Subcutaneous adipose tissue (tissue), 4 donors: ENCODE results near the gene HTT. TPM values are rescaled to one million over a fixed set of nuclear protein-coding genes. Genes with fewer than 3 reads are reported as not detected.

Source experiments
- CTCF ChIP-seq: fragments of 450-650 bp; IDR thresholded peaks from one replicate; pipeline ENCODE4 v1.5.1; 2016; ENCODE audit warnings: low read depth, mild to moderate bottlenecking, control low read depth, antibody characterized with exemption, moderate library complexity
- total RNA-seq, 4 donors: library from RNA; depleted of rRNA; stranded (reverse); fragments of >200 nt; gene quantifications; one replicate each; pipeline ENCODE4 v1.1.0, GENCODE V29; 2016

Gene HTT
- total RNA-seq, 4 donors from 2014 or later, result 48.2 to 79.3 (median 72.1) TPM

DNA sequence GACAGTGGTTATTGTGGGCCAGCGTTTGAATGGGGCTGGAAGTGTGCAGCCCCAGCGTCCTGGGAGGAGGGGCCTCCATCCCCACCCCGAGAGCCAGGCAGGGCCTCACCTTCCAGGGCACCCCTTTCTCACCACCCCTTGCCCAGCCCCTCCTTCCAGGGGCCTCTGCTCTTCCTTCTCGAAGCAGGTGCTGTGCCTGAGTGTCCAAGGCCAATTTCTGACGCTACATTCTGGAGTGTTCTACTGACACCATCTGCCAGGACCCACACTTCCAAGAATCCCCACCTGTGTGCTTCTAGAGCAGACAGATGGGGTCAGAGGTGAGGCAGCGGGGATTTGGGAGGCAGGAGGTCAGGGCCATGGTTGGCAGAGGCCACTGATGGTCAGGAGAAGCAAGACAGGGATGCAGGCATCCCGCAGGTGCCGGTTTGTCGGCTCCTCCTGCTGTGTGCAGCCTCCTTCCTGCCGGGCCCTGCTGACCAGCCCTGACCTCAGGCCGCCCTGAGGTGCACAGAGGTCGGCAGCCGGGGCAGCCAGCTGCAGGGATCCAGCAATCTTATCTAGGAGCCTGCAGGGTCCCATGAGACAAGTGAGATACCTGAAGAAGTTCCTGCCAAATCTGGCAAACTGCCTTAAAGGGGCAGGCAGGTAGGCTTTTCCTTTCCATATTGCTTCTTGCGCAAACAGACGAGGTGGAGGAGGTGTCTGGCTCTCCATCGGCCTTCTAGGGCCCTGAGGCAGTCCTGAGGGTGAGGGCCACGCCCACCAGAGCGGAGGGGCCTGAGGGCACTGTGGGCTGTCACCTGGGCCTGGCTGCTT lies 193.3 kb downstream of the HTT start:
- TF ChIP-seq CTCF, result no peak

GRCh38 chr4:3268395-3269104 lies 194.1 kb downstream of the HTT start:
- no peak for TF ChIP-seq CTCF

DNA sequence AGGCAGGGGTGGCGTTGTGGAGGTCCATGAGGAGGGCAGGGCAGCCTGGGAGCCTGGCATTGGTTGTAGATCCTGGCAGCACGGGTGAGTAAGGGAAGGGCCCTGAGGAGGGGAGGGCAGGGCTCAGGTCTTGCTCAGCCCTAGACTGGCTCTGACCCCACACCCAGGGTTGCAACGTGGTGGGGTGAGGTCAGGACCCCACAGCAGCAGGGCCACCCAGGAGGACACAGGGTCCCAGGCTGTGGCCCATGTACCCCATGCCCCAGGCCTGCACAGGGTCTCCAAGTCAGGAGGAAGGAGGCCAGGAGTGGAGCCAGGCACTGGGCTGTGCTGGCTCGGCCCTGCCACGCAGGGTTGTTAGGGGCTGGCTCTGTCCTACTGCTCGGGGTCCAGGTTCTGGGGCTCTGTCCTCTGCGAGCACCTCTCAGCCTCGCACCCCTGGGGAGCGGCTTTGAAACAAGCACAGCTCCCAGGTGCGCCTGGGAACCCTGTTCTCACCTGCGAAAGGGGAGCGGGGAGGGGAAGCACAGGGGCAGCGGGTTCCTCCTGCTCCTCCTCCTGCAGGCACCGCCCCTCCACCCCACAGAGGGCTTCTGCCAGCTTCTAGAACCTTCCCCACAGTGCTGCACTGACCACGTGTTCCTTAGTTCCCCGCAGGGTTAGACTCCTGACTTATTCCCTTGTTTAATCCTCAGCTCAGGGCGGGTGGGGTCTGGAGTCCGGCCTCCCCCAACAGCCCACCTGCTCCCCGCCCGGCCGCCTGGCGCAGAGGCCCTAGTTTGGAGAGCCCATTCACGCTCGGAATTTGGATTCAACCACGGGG lies 194.8 kb downstream of the HTT start:
- TF ChIP-seq CTCF, result no peak

DNA sequence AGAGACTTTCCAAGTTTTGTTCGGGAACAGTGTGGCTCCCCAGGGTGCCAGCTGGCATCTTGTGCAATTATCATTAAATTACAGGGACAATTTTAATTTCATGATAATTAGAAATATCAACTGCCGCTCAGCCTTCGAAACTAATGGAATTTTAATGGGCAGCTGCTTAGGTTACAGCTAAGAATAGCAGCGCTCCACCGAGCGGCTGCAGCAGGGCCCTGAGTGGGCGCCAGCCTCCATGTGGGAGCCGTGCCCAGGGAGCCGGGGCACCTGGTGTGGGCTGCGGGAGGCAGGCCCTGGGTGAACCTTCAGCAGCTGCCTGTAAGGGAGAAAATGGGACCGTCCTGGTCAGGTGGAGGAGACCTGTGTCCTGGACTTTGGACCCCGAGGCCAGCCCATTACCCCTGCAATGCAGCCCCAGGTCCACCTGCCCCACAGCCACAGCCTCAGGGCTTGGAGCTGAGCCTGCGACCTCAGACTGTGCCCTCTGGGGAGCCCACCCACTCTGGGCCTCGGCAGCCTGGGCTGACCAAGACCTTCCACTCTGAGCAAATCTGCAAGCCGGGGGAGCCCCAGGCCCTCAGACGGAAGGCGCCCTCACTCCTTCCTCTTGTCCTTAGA lies 195.6 kb downstream of the HTT start:
- no peak for TF ChIP-seq CTCF

- TF ChIP-seq CTCF, result no peak
Observed at GRCh38 chr4:3271131-3271530, 196.7 kb downstream of the HTT start.

GRCh38 chr4:3276986-3277385 lies 202.5 kb downstream of the HTT start:
- no peak for TF ChIP-seq CTCF

GRCh38 chr4:3280466-3280865 lies 206.0 kb downstream of the HTT start:
- TF ChIP-seq CTCF, result no peak
